Coronary artery (tissue), 2 donors: ENCODE results near the gene CSNK1A1.

Experiments
- DNase-seq: peaks from one replicate; pipeline ENCODE4 v3.0.0-alpha.2; 2017; ENCODE audit warnings: low spot score
- H3K27ac ChIP-seq, 2 donors: fragments of 200-600 bp; sonication (generic); one replicate each; pipeline ENCODE4 v1.5.1; 2016 to 2019
- H3K4me3 ChIP-seq: fragments of 200-600 bp; sonication (generic); 2 replicates; pipeline ENCODE4 v1.5.1; 2016; ENCODE audit warnings: mild to moderate bottlenecking, moderate library complexity
- TF ChIP-seq, protein P1 (sequence below): fragments of 200-600 bp; sonication (generic); IDR thresholded peaks from one replicate; pipeline ENCODE4 v1.5.1; 2019; ENCODE audit warnings: antibody characterized with exemption

CSNK1A1 gene

DNA sequence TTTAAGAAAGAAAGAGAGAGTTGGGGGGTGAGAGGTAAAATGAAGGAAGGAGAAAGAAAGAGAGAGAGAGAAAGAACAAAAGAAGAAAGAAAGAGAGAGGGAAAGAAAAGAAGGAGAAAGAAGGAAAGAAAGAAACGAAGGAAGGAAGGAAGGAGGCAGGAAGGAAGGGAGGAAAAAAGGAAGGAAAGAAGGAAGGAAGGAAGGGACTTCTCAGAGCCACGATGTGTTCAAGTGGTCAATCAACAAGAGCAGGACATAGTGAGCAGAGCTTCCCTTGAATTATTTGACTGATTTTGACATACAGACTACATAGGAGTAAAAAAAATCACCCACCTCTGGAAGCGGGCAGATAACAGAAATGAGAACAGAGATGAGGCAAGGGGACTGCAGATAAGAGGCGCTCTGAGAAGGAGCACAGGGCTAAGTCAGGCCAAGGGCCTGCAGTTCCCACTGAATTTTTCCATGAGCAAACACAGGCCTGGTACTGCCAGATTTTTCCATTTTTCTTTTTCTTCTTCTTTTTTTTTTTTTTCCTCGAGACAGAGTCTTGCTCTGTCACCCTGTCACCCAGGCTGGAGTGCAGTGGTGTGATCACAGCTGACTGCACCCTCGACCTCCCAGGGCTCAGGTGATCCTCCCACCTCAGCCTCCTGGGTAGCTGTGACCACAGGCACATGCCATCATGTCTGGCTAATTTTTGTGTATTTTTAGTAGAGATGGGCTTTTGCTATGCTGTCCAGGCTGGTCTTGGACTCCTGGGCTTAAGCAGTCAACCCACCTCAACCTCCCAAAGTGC, 94.4 kb downstream of the CSNK1A1 start:
- TF ChIP-seq, protein P1, sequence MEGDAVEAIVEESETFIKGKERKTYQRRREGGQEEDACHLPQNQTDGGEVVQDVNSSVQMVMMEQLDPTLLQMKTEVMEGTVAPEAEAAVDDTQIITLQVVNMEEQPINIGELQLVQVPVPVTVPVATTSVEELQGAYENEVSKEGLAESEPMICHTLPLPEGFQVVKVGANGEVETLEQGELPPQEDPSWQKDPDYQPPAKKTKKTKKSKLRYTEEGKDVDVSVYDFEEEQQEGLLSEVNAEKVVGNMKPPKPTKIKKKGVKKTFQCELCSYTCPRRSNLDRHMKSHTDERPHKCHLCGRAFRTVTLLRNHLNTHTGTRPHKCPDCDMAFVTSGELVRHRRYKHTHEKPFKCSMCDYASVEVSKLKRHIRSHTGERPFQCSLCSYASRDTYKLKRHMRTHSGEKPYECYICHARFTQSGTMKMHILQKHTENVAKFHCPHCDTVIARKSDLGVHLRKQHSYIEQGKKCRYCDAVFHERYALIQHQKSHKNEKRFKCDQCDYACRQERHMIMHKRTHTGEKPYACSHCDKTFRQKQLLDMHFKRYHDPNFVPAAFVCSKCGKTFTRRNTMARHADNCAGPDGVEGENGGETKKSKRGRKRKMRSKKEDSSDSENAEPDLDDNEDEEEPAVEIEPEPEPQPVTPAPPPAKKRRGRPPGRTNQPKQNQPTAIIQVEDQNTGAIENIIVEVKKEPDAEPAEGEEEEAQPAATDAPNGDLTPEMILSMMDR = no peak
- Histone ChIP-seq H3K4me3 (no peak overlapping the region), H3K27ac (peak overlapping the region; percentile 82 to 96)
- no peak for DNase-seq

DNA sequence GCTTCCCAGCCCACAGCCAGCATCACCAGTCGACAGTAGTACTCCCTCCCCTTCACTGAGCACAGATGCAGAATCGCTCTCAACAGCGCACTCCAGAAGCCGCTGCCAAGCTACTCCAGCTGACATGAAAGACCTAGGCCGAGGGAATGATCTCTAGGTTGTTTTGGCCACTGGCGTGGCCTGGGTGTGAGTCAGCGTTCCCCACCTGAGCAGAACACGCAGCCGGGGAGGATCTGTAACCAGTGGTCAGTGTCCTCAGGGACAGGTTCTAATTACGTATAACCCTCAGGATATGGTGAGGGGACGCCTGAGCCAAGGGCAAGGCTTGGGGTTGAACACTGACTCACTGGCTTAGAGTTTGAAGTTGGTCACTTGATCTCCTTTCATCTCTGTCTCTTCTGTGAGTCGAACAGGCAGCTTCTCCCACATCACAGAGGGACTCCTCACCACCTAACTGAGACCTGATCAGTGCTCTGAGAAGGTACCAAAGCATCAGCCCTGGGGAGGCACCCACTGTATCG, 95.3 kb downstream of the CSNK1A1 start:
- Histone ChIP-seq H3K4me3 (no peak overlapping the region), H3K27ac (peak overlapping the region; percentile 82 to 96)
- peak; percentile 76 for DNase-seq
- TF ChIP-seq, protein P1 = no peak

DNA sequence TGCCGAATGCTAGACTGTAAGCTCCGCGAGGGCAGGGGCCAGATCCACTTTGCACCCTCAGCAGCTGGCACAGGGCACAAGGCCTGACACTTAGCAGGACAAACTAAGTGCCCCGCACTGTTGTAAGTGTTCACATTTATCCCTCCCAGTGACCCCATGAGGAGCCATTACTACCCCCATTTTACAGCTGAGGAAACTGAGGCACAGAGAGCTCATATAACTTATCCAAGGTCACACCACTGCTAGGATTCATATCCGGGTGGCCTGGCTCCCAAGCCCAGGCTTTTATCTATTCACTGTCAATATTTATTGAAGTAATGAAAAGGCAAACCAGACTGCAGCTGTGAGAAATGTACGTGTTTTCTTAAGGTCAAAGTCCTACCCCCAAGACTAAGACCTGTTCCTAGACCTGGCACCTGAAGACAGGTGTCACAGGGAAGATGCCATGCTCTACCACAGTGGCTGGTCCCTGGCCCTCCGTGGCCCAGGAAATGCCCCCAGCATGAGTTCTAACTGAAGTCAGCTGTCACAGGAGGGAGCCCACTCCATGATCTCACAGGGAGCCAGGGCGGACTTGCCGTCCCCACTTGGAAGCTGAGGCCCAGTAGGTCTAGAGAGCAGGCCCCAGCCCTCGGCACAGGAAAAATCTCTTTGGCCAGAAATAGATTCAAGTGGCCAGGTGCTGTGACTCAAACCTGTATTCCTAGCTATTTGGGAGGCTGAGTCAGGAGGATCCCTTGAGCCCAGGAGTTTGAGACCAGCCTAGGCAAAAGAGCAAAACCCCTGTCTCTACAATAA, 97.4 kb downstream of the CSNK1A1 start:
- Histone ChIP-seq H3K27ac (peak overlapping the region; percentile 88 to 96), H3K4me3 (no peak overlapping the region)
- TF ChIP-seq, protein P1 = no peak
- DNase-seq = no peak

DNA sequence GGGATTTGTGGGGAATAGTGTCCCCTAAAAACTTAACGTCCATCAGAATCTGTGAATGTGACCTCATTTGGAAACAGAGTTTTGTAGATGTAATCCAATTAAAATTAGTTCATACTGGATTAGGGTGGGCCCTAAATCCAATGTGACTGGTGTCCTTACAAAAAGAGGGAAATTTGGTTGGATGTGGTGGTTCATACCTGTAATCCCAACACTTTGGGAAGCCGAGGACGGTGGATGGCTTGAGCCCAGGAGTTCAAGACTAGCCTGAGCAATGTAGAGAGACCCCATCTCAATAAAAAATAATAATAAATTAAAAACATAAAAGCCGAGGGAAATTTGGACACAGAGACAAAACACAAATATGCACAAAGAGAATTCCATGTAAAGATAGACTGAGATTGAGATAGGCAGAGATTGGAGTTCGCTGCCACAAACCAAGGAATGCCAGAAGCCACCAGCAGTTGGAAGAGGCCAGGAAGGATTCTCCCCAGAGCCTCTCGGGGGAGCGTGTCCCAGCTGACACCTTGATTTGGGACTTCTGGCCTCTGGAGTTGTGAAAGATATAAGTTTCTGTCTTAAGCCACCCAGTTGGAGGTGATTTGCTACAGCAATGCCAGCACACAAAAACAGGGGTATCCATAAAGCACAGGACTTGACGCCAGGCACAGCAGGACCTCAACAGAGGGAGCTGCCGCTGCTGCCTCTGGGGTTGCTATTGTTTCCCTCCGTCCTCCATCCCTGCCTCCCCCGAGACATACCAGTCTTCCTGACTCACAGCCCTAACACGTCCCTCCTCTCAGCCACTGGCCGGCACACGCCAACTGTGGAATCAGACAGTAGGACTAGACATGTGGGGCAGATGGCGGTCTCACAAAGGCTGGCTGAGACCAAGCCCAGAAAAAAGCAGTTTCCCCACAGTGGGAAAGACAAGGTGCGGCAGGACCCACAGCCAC, 98.3 kb downstream of the CSNK1A1 start:
- peak overlapping the region; percentile 88 to 96 for H3K27ac ChIP-seq
- H3K4me3 ChIP-seq = no peak overlapping the region
- TF ChIP-seq, protein P1 = no peak
- DNase-seq = peak; percentile 96

DNA sequence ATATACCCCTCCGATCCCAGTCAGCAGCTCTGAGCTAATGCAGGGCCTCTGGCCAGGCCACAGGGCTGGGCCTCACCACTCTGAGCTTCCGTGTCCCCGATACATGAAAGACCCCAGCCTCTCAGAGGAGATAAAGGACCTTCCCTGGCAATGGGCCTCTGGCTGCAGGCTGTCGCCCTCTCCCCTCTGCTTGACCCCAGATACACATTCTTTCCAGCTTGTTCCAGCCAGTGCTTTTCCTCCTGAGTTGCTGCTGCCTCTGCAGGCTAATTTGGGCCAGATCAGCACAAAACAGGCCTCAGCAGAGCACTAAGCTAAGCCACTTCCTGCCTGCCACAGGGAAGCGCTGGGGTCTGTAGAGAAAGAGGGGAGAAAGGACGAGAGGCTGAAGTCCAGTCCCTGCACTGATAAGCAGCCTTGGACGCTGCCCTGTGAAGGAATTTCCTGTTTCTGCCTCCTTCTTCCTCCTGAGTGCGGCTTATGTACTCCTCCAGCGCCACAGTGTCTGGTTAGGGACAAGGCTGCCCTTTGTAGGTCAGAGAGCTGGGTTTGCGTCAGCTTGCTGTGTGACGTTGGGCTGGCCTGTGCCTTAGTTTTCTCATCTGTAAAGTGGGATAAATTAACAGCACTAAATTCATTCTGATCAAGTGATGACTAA, 99.1 kb downstream of the CSNK1A1 start:
- peak overlapping the region; percentile 88 to 96 for H3K27ac ChIP-seq
- DNase-seq = no peak
- TF ChIP-seq, protein P1 = no peak
- H3K4me3 ChIP-seq = no peak overlapping the region

DNA sequence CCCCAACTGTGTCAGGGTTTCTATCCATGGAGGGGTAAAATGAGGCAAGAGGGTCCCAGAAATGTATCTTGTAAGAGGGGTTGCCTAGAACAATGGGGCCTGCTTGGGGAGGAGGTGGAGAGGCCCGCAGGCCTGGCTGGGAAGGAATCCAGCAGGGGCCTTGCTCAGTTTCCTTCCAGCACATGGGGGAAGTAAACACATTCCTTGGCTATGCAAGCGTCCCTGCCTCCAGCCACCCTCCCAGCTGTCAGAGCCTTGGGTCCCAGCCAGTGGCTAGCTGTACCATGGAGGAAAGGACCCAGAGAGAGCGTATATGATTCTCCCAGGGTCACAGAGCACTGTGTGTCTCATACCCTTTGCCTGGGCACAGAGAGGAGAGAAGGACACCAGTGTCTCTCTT, 101.0 kb downstream of the CSNK1A1 start:
- DNase-seq = no peak
- Histone ChIP-seq H3K4me3 (no peak overlapping the region), H3K27ac (peak overlapping the region; percentile 88 to 96)
- TF ChIP-seq, protein P1 = no peak
